ENCODE data around the gene LIMA1.
A peak's percentile ranks its signal among the peaks of the same experiment; 100 is the strongest.
"Not testable (repeated sequence)": the region's sequence is repeated elsewhere in the genome, so short reads cannot be mapped to it uniquely, and the experiment has no call there.

Gene LIMA1

DNA sequence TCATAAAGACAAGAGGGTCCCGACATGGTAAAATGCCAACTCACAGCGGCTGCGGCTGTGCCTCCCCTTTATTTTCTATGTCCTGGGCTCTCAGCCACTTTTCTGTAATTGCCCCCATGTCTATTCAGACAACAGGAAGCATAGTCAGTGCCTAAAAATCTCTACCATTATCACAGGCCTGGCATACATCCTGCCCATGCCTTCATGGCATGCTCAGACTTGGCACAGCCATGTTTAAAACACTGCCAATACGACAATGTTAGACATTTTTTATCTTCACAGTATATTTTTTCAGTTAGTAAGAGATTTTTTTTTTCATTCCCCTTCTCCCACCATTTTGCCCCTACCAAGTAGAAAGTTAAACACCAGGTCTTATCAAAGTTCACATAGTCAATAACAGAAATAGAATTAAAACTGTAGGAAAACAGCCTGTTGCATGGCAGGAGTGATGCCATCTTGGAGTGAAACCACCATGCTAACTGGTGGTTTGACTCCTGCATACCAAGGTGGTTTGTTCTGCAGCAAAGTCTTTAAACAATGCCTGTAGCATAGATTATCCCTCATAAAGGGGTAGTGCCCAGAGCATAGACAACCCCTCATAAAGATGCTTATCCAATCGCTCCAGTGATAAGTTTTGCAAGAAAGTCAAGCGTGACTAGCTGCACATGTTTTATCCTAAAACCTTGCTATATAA, 97.2 kb downstream of the LIMA1 start:
- DNase-seq (ENCODE audit: low spot score): no peak

DNA sequence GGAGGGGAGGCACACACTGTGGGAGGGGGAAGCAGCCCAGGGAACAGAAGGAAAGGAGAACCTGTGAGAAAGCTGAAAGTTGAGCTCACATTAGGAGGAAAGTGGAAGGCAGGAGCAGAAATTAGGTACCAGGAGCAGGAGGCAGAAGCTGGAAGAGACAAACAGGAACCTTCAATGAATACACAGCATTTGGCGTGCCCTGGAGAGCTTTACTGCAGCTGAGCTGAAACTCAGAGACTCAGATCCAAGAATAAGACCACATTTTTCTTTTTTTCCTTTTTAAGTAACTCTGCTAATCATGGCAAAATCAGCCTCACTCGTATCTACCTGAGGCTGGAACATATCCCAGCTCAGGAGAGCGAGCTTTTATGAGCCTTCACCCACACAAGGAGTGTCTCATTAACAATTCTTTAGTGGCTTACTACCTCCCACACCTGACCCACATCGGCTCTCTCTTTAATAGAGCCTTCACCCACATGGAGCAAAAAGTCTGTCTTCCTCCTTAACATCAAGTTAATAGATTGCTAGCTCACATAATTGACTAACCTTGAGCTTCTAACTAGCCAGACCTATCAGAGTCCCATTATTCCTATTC, 97.9 kb downstream of the LIMA1 start:
- no peak for DNase-seq (ENCODE audit: low spot score)

DNA sequence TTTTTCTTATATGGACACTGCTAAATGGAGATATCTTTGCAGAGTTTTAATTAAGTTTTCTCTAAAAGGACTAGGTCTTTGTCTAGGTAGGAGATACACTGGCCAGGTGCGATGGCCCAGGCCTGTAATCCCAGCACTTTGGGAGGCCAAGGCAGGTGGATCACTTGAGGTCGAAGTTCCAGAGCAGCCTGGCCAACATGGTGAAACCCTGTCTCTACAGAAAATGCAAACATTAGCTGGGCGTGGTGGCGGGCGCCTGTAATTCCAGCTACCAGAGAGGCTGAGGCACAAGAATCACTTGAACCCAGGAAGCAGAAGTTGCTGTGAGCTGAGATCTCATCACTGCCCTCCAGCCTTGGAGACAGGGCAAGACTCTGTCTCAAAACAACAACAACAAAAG, 99.1 kb downstream of the LIMA1 start:
- DNase-seq (ENCODE audit: low spot score): no peak

DNA sequence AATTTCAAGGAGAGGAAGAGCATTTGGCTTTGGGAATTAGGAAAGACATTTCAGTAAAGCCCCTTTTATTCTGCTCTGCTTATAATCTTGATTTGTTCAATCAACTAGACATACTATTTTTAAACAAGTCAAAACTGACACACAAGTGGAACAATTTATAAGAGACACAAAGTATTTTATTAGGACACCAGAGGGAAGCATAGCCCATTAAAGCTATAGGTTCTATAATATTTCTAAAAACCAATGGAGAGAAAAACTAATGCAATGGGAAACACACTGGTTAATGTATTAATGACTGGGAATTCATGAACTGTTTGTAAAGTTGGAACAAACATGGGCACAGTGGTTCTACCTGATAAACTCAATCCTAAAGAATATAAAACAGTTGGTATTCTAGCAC, 100.9 kb downstream of the LIMA1 start:
- DNase-seq (ENCODE audit: low spot score): no peak

DNA sequence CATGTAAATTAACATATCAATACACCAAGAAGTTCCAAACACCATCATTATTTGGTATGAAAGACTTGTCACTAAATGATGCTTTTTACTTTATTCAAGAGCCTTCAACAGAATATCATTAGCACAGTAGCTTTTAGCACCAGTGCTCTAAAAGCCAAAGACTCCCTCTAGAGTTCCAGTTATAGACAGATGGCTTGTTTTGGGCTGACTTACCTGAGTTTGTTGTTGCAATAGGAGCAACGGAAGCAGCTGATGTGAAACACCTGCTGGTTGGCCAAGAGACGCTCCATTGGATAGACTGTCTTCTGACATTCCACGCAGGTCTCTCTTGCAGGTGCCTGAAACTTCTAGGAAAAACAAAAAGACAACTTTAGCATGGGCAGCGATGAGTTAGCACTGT, 101.6 kb downstream of the LIMA1 start:
- DNase-seq (ENCODE audit: low spot score): peak; percentile 67

DNA sequence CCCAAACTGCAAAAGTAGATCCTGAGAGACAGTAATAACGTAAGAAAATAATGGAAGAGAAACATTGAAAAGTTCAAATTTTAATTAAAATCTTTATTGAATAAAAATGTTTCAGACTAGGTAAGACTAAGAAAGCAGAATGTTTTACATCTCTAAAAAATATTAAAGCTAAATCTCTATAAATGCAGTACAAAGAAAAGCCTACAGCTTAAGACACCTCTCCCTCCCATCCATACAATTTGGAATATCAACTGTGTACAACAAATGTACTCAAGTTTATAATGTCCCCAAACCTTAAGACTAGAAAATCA, 107.6 kb downstream of the LIMA1 start:
- no peak for DNase-seq (ENCODE audit: low spot score)

DNA sequence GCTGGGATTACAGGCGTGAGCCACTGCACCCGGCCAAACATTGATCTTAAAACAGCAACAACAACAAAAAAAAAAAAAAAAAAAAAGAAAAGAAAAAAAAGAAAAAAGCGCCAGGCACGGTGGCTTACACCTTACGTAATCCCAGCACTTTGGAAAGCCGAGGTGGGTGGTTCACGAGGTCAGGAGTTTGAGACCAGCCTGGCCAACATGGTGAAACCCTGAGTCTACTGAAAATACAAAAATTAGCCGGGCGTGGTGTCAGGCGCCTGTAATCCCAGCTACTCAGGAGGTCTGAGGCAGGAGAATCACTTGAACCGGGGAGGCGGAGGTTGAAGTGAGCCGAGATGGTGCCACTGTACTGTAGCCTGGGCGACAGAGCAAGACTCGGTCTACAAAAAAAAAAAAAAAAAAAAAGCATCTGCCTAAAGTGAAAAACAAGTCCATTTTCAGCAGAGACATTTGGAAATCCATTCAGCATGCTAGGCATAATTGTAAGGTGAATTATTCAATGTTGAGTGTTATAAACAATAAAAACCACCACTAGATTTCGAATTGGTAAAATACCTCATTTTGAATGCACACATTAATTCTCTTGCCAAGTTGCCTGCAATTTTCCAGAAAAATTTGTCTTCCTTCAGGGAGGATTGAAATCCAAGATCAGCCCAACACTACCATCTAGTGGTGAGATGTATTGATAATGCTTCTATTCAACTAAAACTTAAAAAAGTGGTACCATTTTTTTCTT, 108.2 kb downstream of the LIMA1 start:
- DNase-seq (ENCODE audit: low spot score): peak; percentile 83

DNA sequence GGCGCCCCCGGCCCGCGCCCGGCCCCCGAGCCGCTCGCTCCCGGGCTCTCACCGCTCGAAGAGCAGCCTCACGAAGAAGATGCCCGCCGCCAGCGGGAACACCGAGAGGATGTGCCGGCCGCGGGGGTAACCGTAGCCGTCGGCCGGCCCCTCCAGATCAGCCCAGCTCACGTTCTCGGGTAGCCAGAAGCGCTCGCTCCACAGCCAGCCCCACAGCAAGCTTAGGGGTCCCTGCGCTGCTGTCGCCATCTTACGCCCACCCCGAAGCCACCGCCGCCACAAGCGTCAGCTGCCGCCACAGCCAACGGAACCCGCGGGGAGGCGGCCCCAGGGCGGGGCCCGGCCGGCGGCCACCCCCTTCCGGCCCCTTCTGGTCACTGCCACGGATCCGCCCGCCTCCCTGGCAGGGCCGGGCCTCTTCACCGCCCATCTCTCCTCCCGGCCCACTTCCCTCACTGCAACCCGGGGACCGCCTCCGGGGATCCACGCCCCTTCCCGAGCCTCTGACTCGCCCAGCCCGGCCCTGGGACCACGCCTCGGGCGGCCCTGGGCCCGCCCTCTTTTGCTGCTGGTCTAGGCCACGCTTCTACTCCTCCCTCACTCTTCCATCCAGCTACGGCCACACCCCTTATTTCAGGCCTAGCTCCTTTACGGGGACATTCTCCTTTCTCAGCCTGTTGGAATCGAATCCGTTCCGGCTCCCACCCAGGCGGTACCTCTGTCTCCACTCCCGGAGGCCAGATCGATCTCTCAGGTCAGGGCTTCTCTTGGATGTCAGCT, 116.1 kb downstream of the LIMA1 start, which contains the start of gene CERS5:
CERS5 (minus strand) TSS at position 321 of the 780 bp plus-strand sequence; CDS start at position 249, 72 bp downstream.
- DNase-seq (ENCODE audit: low spot score): peak; percentile 97

DNA sequence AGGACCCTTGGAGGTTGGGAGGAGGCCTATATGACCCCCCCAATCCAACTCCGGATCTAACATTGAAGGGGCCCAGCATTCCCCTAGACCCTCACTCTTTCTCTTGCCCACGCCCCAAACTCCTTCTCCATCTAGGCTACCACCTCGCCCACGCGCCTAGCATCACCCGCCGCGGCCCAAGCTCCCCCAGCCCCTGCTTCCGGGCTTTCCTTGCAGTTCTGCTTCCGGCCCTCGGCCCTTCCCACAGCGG, 116.6 kb downstream of the LIMA1 start:
- no peak for DNase-seq (ENCODE audit: low spot score)

DNA sequence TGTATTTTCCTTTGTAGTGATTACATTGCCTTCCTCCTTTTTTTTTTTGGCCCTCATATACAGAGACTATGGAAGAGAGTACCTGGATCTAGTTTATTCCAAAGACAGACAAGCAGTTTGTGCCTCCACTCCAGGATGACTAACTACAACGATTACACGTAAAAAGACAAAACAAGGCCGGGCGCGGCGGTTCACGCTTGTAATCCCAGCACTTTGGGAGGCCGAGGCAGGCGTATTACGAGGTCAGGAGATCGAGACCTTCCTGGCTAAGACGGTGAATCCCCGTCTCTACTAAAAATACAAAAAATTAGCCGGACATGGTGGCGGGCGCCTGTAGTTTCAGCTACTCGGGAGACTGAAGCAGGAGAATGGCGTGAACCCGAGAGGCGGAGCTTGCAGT, 118.4 kb downstream of the LIMA1 start:
- DNase-seq (ENCODE audit: low spot score): no peak

DNA sequence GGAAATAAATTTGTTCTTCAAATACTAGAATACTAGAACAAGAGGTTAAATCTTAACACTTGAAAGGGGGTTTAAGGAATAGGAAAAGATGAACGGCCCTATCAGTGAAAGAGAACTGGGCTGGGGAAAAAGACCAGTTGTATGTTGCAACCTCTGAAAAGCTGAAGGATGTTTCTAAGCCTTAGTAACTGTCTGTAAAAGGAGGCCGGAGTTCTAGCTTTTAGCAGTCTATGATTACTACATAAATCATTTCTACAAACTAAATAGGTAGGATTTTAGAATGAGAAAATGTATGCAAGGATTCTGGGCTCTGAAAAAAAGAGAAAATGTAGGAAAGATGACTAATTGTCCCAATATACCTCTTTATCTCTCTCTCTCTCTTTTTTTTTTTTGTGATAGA, 121.1 kb downstream of the LIMA1 start:
- no peak for DNase-seq (ENCODE audit: low spot score)

DNA sequence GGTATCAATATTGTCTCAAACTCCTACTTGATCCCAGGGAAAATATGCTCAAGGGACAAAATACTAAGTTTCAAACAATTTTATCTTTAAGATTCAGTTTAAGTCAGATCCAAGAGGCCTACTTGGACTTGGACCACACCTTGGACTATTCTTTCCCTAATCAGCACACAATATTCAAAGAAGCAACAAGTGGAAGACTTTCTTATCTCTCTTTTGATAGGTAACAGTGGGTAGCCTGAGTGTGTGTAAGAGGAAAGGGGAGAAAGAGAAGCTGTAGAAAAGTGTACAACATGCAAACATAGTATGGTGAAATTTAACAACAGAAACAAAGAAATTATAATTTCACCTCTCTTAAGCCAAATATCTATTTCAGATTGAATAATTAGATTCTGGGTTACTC, 122.7 kb downstream of the LIMA1 start:
- no peak for DNase-seq (ENCODE audit: low spot score)

DNA sequence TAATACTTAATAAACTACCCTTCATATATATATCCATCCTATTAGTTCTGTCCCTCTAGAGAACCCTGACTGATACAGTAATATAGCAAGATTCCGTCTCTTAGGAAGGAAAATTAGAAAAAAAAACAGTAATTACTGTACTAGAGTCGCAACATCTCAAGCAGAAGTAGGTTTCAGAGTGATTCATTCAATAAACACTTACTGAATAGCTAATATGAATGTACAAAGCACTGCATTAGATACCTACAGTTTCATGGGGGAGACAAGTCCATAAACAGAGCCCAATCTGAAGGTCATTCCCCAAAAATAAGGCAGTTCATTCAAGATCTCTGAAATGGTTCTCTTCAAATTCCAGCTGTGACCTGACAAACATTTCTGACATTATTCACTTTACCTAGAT, 126.1 kb downstream of the LIMA1 start:
- no peak for DNase-seq (ENCODE audit: low spot score)

DNA sequence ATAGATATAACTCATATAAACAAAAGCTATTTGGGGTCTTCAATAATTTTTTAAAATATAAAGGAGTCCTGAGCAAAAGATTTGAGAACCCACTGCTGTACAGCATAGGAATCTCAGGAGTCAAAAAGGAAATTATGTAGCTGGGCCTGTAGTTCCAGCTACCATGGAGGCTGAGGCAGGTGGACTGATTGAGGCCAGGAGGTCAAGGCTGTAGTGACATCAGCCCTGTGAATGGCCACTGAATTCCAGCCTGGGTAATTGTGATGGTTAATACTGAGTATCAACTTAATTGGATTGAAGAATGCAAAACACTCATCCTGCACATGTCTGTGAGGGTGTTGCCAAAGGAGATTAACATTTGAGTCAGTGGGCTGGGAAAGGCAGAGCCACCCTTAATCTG, 126.7 kb downstream of the LIMA1 start:
- no peak for DNase-seq (ENCODE audit: low spot score)

DNA sequence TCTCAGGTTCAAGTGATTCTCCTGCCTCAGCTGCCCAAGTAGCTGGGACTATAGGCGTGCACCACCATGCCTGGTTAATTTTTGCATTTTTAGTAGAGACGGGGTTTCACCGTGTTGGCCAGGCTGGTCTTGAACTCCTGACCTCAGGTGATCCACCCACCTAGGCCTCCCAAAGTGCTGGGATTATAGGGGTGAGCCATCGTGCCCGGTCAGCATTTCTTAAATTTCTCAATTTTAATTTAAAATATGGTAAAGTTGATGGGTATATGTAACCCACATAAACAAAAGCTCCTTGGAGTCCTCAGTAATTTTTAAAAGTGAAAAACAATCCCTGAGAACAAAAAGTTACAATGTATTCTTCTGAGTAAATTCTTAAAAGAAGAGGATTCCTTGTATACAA, 128.4 kb downstream of the LIMA1 start:
- DNase-seq (ENCODE audit: low spot score): not testable (repeated sequence)

DNA sequence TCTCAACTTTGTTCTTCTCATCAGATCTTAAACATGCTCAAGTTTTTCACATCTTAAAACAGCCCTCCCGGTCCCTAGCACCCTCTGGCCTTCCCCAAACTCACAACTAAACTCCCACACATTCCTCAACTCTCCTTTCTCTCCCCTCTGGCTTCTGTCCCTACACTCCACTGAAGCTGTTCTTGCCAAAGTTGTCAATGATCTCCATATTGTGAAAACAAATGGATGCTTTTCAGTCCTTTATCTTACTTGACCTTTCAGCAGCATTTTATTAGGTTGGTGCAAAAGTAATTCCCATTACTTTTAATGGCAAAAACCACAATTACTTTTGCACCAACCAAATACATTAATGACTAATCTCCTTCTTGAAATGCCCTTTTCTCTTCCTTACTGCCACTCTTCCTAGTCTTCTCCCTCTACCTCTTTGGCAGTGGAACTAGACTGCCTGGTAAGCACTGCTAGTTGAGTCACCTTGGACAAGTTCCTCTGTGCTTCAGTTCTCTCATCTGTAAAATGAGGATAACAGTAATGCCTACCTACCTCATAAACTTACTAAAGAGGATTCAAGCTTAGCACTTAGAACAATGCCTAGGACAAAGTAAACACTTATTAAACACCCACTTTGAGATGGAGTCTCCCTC, 132.2 kb downstream of the LIMA1 start:
- DNase-seq (ENCODE audit: low spot score): no peak

DNA sequence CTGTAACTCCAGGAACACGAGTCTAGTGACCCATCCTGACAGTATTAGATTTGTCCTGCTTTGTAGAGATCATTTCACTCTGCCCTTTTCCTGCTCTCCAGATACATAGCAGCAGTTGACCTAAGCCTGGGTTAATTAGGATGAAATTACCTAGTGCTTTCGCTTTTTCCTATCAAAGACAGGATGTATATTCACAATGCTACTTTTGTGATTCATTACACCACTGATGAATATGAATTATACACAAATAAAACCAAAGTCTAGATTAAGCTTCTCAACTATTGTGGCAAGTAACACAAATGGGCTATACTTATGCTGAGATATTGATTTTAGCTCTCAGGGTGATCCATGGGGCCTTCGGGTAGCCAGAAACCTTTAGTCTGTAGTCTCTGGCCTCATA, 134.0 kb downstream of the LIMA1 start:
- no peak for DNase-seq (ENCODE audit: low spot score)

DNA sequence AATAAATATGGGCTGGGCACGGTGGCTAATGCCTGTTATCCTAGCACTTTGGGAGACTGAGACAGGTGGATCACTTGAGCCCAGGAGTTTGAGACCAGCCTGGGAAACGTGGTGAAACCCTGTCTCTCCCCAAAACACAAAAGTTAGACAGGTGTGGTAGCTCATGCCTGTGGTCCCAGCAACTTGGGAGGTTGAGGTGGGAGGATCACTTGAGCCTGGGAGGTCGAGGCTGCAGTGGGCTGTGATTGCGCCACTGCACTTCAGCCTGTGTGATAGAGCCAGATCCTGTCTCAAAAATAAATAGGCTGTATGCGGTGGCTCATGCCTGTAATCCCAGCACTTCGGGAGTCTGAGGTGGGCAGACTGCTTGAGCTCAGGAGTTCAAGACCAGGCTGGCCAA, 135.3 kb downstream of the LIMA1 start:
- DNase-seq (ENCODE audit: low spot score): not testable (repeated sequence)

DNA sequence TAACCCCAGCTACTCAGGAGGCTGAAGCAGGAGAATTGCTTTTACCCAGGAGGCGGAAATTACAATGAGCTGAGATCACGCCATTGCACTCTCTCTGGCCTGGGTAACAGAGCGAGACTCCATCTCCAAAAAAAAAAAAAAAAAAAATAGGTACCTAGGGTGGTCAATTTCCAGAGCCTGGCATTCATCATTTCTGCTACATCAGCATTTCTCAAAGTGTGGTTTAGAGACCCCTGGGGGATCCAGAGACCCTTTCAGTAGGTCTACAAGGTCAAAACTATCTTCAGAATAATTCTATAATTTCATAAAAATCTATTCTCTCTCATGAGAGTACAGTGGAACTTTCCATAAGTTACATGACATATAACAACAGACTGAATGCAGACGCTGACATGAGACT, 136.0 kb downstream of the LIMA1 start:
- DNase-seq (ENCODE audit: low spot score): no peak

DNA sequence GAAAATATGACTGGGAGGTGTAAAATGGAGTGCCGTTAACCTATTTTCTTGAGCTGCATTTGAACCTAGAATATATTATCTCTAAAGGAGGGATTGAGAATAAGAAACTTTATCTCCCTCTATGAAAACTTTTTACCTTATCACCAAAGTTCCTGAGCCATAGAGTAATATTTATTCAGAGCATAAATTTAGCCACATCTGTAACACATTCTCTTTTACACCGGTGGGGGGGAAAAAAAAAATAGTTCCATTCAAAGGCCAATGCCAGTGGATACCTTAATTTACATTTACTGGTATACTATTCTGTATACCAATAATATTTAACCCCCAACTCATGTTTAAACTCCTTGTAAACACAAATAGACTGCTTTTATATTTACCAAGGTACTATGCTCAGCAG, 137.9 kb downstream of the LIMA1 start:
- no peak for DNase-seq (ENCODE audit: low spot score)

DNA sequence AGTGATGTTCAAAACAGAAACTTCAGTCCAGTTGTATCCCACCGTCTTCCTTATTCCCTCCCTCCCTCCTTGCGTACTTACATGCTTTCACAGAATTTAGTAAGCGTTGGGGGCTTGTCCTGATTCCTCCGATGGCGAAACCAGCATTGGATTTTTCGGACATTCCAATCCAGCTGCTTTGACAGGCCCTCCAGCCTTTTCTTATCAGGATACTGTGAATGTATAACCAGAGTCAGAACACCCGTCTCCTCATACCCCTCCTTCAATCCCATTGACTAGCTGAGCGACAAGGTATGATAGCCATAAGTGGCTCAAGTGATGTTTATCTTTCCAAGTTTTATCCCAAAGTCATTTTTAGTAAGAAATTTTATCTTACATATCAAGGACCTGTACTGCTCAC, 140.3 kb downstream of the LIMA1 start:
- no peak for DNase-seq (ENCODE audit: low spot score)

DNA sequence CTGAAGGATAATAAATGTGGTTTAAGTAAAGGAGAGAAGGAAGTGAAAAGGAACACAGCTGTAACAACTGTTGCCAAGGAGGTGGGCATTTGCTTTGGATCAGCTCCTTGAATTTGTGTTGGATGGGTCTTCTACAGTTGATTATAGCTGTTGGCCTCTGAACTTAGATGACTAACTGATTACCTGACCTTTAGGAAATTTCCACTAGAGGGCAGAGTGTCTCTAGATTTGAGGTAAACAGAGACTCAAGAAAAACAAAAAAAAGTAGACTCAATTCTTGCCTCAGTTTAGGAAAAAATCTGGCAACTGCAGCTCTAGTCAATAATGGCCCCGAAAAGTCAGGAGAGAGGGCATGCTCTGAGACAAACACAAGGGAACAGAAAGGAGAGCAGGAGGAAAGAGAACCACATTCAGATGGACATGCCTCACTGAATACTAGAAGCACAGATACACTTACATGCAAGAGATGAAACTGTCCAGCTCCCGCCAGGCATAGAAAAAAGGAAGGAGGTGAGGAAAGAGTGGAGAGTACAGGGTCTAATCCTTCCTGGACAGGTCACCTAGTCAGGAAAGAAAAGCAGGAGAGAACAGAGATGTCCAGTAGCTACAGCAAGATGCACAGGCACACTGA, 150.7 kb downstream of the LIMA1 start:
- peak; percentile 72 for DNase-seq (ENCODE audit: low spot score)

All from cerebellar cortex (tissue), 1 donor.